H1 (cell line): ENCODE results near the gene LAMB1. TPM values are rescaled to one million over a fixed set of nuclear protein-coding genes. Genes with fewer than 3 reads are reported as not detected.

ENCODE experiments used
- CTCF ChIA-PET: fragments of 300-600 bp; sonication (Branson Sonifier 250); formaldehyde crosslinking; loops from one replicate; lab custom pipeline; 2021; ENCODE audit not compliant: partially characterized antibody; lab: Charles Lee
- POLR2A ChIA-PET: fragments of 300-600 bp; sonication (Branson Sonifier 250); formaldehyde crosslinking; loops from one replicate; lab custom pipeline; 2021; ENCODE audit warnings: inconsistent platforms; ENCODE audit not compliant: partially characterized antibody; lab: Charles Lee
- DNase-seq, 2 experiments: peaks; one replicate each; pipeline versions ENCODE4 v3.0.0 to v3.0.0-alpha.2; 2010 to 2022; ENCODE audit warnings: low spot score in 2 of 2, low read depth in 1 of 2, mixed read lengths in 1 of 2
- FAIRE-seq: peaks from 2 replicates; lab custom pipeline; 2011; peaks lifted over from hg19 to GRCh38; lab: Jason Lieb, UNC
- H2AFZ ChIP-seq: 2 replicates; pipeline ENCODE4 v1.8.1; 2012; ENCODE audit warnings: low read length, inconsistent platforms
- H2AK5ac ChIP-seq: 2 replicates; pipeline ENCODE4 v1.6.1; 2013; ENCODE audit warnings: low read depth, low read length
- H2BK120ac ChIP-seq: replicated peaks from 2 replicates; pipeline ENCODE3; 2013; ENCODE audit warnings: low read depth, low read length, inconsistent platforms
- H2BK12ac ChIP-seq: 2 replicates; pipeline ENCODE4 v1.6.1; 2013; ENCODE audit warnings: low read depth, low read length
- H2BK15ac ChIP-seq: 2 replicates; pipeline ENCODE4 v1.6.1; 2013; ENCODE audit warnings: low read length
- H2BK20ac ChIP-seq: 2 replicates; pipeline ENCODE4 v1.6.1; 2013; ENCODE audit warnings: low read length
- H2BK5ac ChIP-seq: 2 replicates; pipeline ENCODE4 v1.6.1; 2013; ENCODE audit warnings: low read depth, low read length
- H3K14ac ChIP-seq: 2 replicates; pipeline ENCODE4 v1.6.1; 2013; ENCODE audit warnings: inconsistent platforms; ENCODE audit not compliant: insufficient read length
- H3K18ac ChIP-seq: 2 replicates; pipeline ENCODE4 v1.6.1; 2013; ENCODE audit warnings: low read length; ENCODE audit errors: extremely low read depth
- H3K23ac ChIP-seq: 2 replicates; pipeline ENCODE4 v1.6.1; 2013; ENCODE audit warnings: inconsistent platforms; ENCODE audit not compliant: insufficient read length
- H3K23me2 ChIP-seq: 2 replicates; pipeline ENCODE4 v1.6.1; 2013; ENCODE audit warnings: low read depth, low read length
- H3K27ac ChIP-seq: 2 replicates; pipeline ENCODE4 v1.6.1; 2011; ENCODE audit warnings: low read depth, low read length, inconsistent platforms
- H3K27me3 ChIP-seq, 4 experiments: replicated peaks in 1 of 4; 1 replicate in 1 of 4; 2 replicates in 3 of 4; pipeline versions ENCODE4 v1.6.1 to v1.8.1; 2011 to 2013; ENCODE audit warnings: low read length in 3 of 4, mild to moderate bottlenecking in 3 of 4, inconsistent platforms in 2 of 4, mixed read lengths in 2 of 4, moderate library complexity in 1 of 4; ENCODE audit not compliant: control insufficient read depth in 3 of 4, insufficient read depth in 3 of 4; ENCODE audit errors: extremely low read depth in 1 of 4
- H3K36me3 ChIP-seq, 4 experiments: 2 replicates each; pipeline versions ENCODE4 v1.6.1 to v1.8.1; 2011 to 2013; ENCODE audit warnings: mild to moderate bottlenecking in 4 of 4, low read length in 3 of 4, moderate library complexity in 2 of 4, control low read depth in 1 of 4, inconsistent platforms in 1 of 4; ENCODE audit not compliant: insufficient read depth in 4 of 4, control insufficient read depth in 2 of 4
- H3K4ac ChIP-seq: replicated peaks from 2 replicates; pipeline ENCODE3; 2013; ENCODE audit warnings: low read length, low read depth, mixed read lengths, inconsistent platforms; ENCODE audit not compliant: insufficient read length
- H3K4me1 ChIP-seq, 4 experiments: replicated peaks in 1 of 4; 1 replicate in 1 of 4; 2 replicates in 3 of 4; pipeline versions ENCODE4 v1.6.1 to v1.8.1; 2011 to 2013; ENCODE audit warnings: low read length in 3 of 4, inconsistent platforms in 2 of 4, mixed read lengths in 1 of 4; ENCODE audit not compliant: insufficient read depth in 4 of 4, control insufficient read depth in 3 of 4
- H3K4me2 ChIP-seq, 2 experiments: 2 replicates each; pipeline versions ENCODE4 v1.6.1 to v1.8.1; 2011 to 2013; ENCODE audit warnings: low read depth in 2 of 2, low read length in 2 of 2, control low read depth in 1 of 2, inconsistent platforms in 1 of 2, mild to moderate bottlenecking in 1 of 2; ENCODE audit not compliant: insufficient read depth in 1 of 2
- H3K4me3 ChIP-seq, 4 experiments: fragments of 200-600, 300-600 bp in 1 of 4; sonication (generic), shearing (Covaris generic), sonication (Bioruptor Twin) in 1 of 4; 2 replicates each; pipeline versions ENCODE4 v1.5.1 to v1.8.1; 2011 to 2016; ENCODE audit warnings: low read length in 4 of 4, low read depth in 3 of 4, control low read depth in 2 of 4, inconsistent platforms in 2 of 4, mild to moderate bottlenecking in 2 of 4, mixed read lengths in 1 of 4, moderate library complexity in 1 of 4; ENCODE audit not compliant: insufficient read depth in 2 of 4; ENCODE audit errors: extremely low read depth in 1 of 4
- H3K56ac ChIP-seq: replicated peaks from 2 replicates; pipeline ENCODE3; 2013; ENCODE audit warnings: low read depth, mild to moderate bottlenecking, mixed read lengths, low read length, inconsistent platforms; ENCODE audit not compliant: insufficient read length
- H3K79me1 ChIP-seq: 2 replicates; pipeline ENCODE4 v1.6.1; 2013; ENCODE audit warnings: low read depth, low read length, control low read depth
- H3K79me2 ChIP-seq, 2 experiments: 2 replicates each; pipeline versions ENCODE4 v1.6.1 to v1.8.1; 2012 to 2013; ENCODE audit warnings: low read length in 2 of 2, mild to moderate bottlenecking in 2 of 2, inconsistent platforms in 1 of 2; ENCODE audit not compliant: insufficient read depth in 2 of 2, control insufficient read depth in 1 of 2
- H3K9ac ChIP-seq, 4 experiments: replicated peaks in 1 of 4; 1 replicate in 1 of 4; 2 replicates in 3 of 4; pipeline versions ENCODE4 v1.6.1 to v1.8.1; 2011 to 2013; ENCODE audit warnings: low read depth in 3 of 4, low read length in 3 of 4, control low read depth in 2 of 4, mild to moderate bottlenecking in 2 of 4, moderate library complexity in 2 of 4, inconsistent platforms in 1 of 4; ENCODE audit errors: extremely low read depth in 1 of 4
- H3K9me3 ChIP-seq, 2 experiments: 2 replicates each; pipeline versions ENCODE4 v1.6.1 to v1.8.1; 2012 to 2013; ENCODE audit warnings: mild to moderate bottlenecking in 2 of 2, moderate library complexity in 2 of 2, control low read depth in 1 of 2, inconsistent platforms in 1 of 2, low read depth in 1 of 2, low read length in 1 of 2, mixed read lengths in 1 of 2; ENCODE audit not compliant: insufficient read depth in 2 of 2
- H4K20me1 ChIP-seq, 2 experiments: replicated peaks in 1 of 2; 2 replicates each; pipeline versions ENCODE3 to v1.8.1; 2011 to 2013; ENCODE audit warnings: inconsistent platforms in 2 of 2, low read length in 2 of 2, mild to moderate bottlenecking in 1 of 2; ENCODE audit not compliant: insufficient read depth in 2 of 2, control insufficient read depth in 1 of 2
- H4K5ac ChIP-seq: 2 replicates; pipeline ENCODE4 v1.6.1; 2013; ENCODE audit warnings: low read length, low read depth, mixed read lengths, inconsistent platforms; ENCODE audit not compliant: insufficient read length
- H4K8ac ChIP-seq: 2 replicates; pipeline ENCODE4 v1.8.0; 2013; ENCODE audit warnings: mild to moderate bottlenecking, moderate library complexity, low read length, inconsistent platforms; ENCODE audit not compliant: insufficient read depth; ENCODE audit errors: extremely low read depth
- H4K91ac ChIP-seq: replicated peaks from 2 replicates; pipeline ENCODE3; 2013; ENCODE audit warnings: low read length, mixed read lengths, inconsistent platforms; ENCODE audit not compliant: insufficient read length
- CHD2 ChIP-seq: IDR thresholded peaks from 2 replicates; pipeline ENCODE4 v1.6.1; 2012; ENCODE audit warnings: low read length, improper control_type of control experiment
- RBBP5 ChIP-seq: IDR thresholded peaks from 2 replicates; pipeline ENCODE4 v1.7.1; 2012; ENCODE audit warnings: low read depth, mild to moderate bottlenecking, inconsistent platforms, low read length, moderate library complexity, borderline replicate concordance
- RNF2 ChIP-seq: fragments of 200-900, 300-1000 bp; sonication (generic); IDR thresholded peaks from 2 replicates; pipeline ENCODE4 v1.7.1; 2016; ENCODE audit warnings: borderline replicate concordance, low read depth, mild to moderate bottlenecking, antibody characterized with exemption, low read length; ENCODE audit not compliant: poor library complexity, severe bottlenecking; ENCODE audit errors: missing control alignments
- WGBS, 2 experiments: shearing (Covaris generic) in 1 of 2; methylation state at CpG; one replicate each; pipeline versions ENCODE4 v1.1.6 to v1.1.7; 2013 to 2015; ENCODE audit warnings: low lambda C conversion rate in 2 of 2, mixed read lengths in 2 of 2, inconsistent platforms in 1 of 2, low coverage in 1 of 2, missing lambda C conversion rate in 1 of 2; ENCODE audit not compliant: insufficient replicate concordance in 2 of 2, insufficient coverage in 1 of 2, insufficient read length in 1 of 2; ENCODE audit errors: extremely low coverage in 1 of 2, missing lambda C conversion rate in 1 of 2; 5-methylcytosine and 5-hydroxymethylcytosine counted together
- polyA plus RNA-seq, 7 experiments: library from polyadenylated mRNA; depleted of rRNA in 3 of 7; stranded (reverse) in 5 of 7; unstranded in 2 of 7; fragments of >200 nt in 5 of 7; fragments of 200-250 nt in 2 of 7; gene quantifications; 1 replicate in 5 of 7; 2 replicates in 1 of 7; 4 replicates in 1 of 7; pipeline versions ENCODE4 v1.2.1 to v1.2.3, GENCODE V29; 2011 to 2013; ENCODE audit warnings: missing spikeins in 2 of 7, mixed read lengths in 2 of 7
- total RNA-seq: library from RNA; stranded (reverse); fragmentation: NEBNext Ultra II Directional; extraction: Animal tissue kit (Norgen Biotek cat#: 25700); gene quantifications from 2 replicates; pipeline ENCODE4 v1.2.1, GENCODE V29; 2021

LAMB1 gene
- total and polyA plus RNA-seq, 2 of the 8 experiments (the other 6 are each of a cell fraction or from before 2014, with no cell fraction given) = 31.9 to 38.5 TPM

DNA sequence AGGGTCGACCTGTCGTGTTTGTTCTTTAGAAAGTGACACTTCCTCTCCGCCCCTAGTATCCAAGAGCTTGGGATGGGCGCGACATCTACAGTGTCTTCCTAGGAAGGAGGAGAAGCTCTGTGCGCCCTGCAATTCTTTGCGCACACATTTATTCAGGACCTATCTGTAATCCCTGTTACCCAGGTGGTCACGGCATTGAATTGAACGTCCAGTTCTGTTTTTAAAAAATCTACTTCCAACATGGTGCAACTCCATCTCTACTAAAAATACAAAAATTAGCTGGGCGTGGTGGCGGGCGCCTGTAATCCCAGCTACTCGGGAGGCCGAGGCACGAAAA is 606 bp upstream of the LAMB1 start:
- H3K4ac ChIP-seq = no peak overlapping the region
- H3K18ac ChIP-seq = no peak overlapping the region
- no peak overlapping the region for H2BK20ac ChIP-seq
- ChIA-PET POLR2A (interaction anchor here (1.8 to 2.8 kb wide), 3 partner anchors 30 to 70 kb away, joined by 4 to 18 read pairs (median 6); no protein-coding TSS in a partner anchor), CTCF (interaction anchor here (0.9 to 3.9 kb wide), 12 partner anchors 10 to 110 kb away, joined by 3 to 27 read pairs (median 3); no protein-coding TSS in a partner anchor)
- no peak overlapping the region for H2BK12ac ChIP-seq
- H4K5ac ChIP-seq = no peak overlapping the region
- H3K4me3 ChIP-seq = peak overlapping the region; percentile 40 to 92 (median 69)
- no peak overlapping the region for H2BK5ac ChIP-seq
- FAIRE-seq (no peak), DNase-seq (no peak)
- H3K14ac ChIP-seq = no peak overlapping the region
- H3K36me3 ChIP-seq = peaks cover 0 to 3% (median 0%) of the 10 kb centered on the region in 4 experiments; a peak in 1 of 8 replicates
- no peak overlapping the region for H3K27ac ChIP-seq
- H3K27me3 ChIP-seq = peaks cover 34 to 75% (median 65%) of the 10 kb centered on the region in 4 experiments
- no peak overlapping the region for H2AFZ ChIP-seq
- no peak overlapping the region for H3K9ac ChIP-seq
- TF ChIP-seq RBBP5 = no peak
- TF ChIP-seq RNF2 = peak; percentile 44
- no peak for TF ChIP-seq CHD2
- no peaks in the 10 kb centered on the region for H3K79me2 ChIP-seq
- no peak overlapping the region for H2BK120ac ChIP-seq
- no peak overlapping the region for H3K23ac ChIP-seq
- no peak overlapping the region for H2BK15ac ChIP-seq
- peaks cover 7 to 21% (median 11%) of the 10 kb centered on the region in 4 experiments for H3K4me1 ChIP-seq
- 31% methylated on average over 15 of the region's 15 CpGs; no CpG with 5 or more reads in 1 of the 2 experiments for WGBS, 2 experiments
- H3K79me1 ChIP-seq = no peaks in the 10 kb centered on the region
- H4K8ac ChIP-seq = no peak overlapping the region
- H3K23me2 ChIP-seq = peaks cover 23% of the 10 kb centered on the region
- H3K4me2 ChIP-seq = peak overlapping the region; percentile 91 to 98
- no peak overlapping the region for H2AK5ac ChIP-seq
- H4K20me1 ChIP-seq = peaks cover 3% of the 10 kb centered on the region in 2 experiments
- no peak overlapping the region for H3K56ac ChIP-seq
- no peak overlapping the region for H4K91ac ChIP-seq
- H3K9me3 ChIP-seq = no peaks in the 10 kb centered on the region; a peak in 1 of 4 replicates
